ENCODE results near the gene GLIS1.

DNA sequence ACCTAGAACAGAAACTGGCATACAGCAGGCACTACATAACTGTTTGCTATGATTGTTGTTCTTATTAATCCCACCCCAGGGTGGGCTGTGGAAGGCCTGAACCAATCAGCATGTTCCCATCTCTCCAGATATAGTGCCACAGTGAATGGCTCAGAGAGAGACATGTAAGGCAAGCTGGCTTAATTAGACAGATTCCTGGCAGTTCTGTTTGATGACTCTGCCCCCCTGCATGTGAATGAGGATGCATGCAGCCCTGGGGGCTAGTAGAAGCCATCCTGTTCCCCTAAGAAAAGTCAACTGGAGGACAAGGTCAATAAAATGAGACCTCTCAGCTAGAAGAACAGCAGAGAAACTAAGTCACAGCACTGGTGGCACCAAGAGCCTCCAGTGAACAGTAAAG is 130.3 kb downstream of the GLIS1 start:
- TF ChIP-seq, protein P1, sequence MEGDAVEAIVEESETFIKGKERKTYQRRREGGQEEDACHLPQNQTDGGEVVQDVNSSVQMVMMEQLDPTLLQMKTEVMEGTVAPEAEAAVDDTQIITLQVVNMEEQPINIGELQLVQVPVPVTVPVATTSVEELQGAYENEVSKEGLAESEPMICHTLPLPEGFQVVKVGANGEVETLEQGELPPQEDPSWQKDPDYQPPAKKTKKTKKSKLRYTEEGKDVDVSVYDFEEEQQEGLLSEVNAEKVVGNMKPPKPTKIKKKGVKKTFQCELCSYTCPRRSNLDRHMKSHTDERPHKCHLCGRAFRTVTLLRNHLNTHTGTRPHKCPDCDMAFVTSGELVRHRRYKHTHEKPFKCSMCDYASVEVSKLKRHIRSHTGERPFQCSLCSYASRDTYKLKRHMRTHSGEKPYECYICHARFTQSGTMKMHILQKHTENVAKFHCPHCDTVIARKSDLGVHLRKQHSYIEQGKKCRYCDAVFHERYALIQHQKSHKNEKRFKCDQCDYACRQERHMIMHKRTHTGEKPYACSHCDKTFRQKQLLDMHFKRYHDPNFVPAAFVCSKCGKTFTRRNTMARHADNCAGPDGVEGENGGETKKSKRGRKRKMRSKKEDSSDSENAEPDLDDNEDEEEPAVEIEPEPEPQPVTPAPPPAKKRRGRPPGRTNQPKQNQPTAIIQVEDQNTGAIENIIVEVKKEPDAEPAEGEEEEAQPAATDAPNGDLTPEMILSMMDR (IDR thresholded peaks at IDR 0.05) = no peak
- TF ChIP-seq POLR2A (IDR thresholded peaks at IDR 0.05) = no peak

All from heart left ventricle (tissue), 13 donors.